ENCODE data around the gene PYGL. TPM values are rescaled to one million over a fixed set of nuclear protein-coding genes. Genes with fewer than 3 reads are reported as not detected.
"Not testable (repeated sequence)": the region's sequence is repeated elsewhere in the genome, so short reads cannot be mapped to it uniquely, and the experiment has no call there.

PYGL gene
- total RNA-seq, 1 donor = 123 TPM

GRCh38 chr14:50961605-50962221, 17.4 kb upstream of the PYGL start:
- no peaks in the 10 kb centered on the region for H3K79me2 ChIP-seq (ENCODE audit: insufficient read depth, low read length)

GRCh38 chr14:50957296-50957695, 13.0 kb upstream of the PYGL start:
- Histone ChIP-seq H3K4me3 (ENCODE audit: insufficient read depth, low read length) (peak overlapping the region; percentile 44), H3K27me3 (ENCODE audit: insufficient read depth, low read length) (no peaks in the 10 kb centered on the region), H3K27ac (ENCODE audit: low read depth, low read length) (peak overlapping the region; percentile 47), H2AFZ (ENCODE audit: low read length) (peak overlapping the region; percentile 44), H4K20me1 (ENCODE audit: insufficient read depth, low read length) (no peaks in the 10 kb centered on the region), H3K4me1 (ENCODE audit: insufficient read depth, low read length) (peaks cover 29% of the 10 kb centered on the region), H3K36me3 (ENCODE audit: insufficient read depth, low read length) (no peaks in the 10 kb centered on the region), H3K79me2 (ENCODE audit: insufficient read depth, low read length) (no peaks in the 10 kb centered on the region), H3K9me3 (ENCODE audit: low read depth, low read length) (no peaks in the 10 kb centered on the region), H3K4me2 (ENCODE audit: insufficient read depth, low read length) (peak overlapping the region; percentile 69)
- peak; percentile 83 for DNase-seq (ENCODE audit: insufficient read length, low spot score, missing footprints)
- no peak for TF ChIP-seq CTCF (IDR thresholded peaks at IDR 0.05; ENCODE audit: extremely low read depth, low read depth, low read length)

More at GRCh38 chr14:50961605-50962221, 17.4 kb upstream of the PYGL start:
- H3K4me1 ChIP-seq (ENCODE audit: insufficient read depth, low read length) = peaks cover 36% of the 10 kb centered on the region
- H3K27me3 ChIP-seq (ENCODE audit: insufficient read depth, low read length) = no peaks in the 10 kb centered on the region
- peak overlapping the region; percentile 45 for H3K27ac ChIP-seq (ENCODE audit: low read depth, low read length)
- peak; percentile 87 for DNase-seq (ENCODE audit: insufficient read length, low spot score, missing footprints)
- no peaks in the 10 kb centered on the region for H3K36me3 ChIP-seq (ENCODE audit: insufficient read depth, low read length)
- peak overlapping the region; percentile 23 for H3K4me3 ChIP-seq (ENCODE audit: insufficient read depth, low read length)
- H3K4me2 ChIP-seq (ENCODE audit: insufficient read depth, low read length) = peak overlapping the region; percentile 72
- no peaks in the 10 kb centered on the region for H3K9me3 ChIP-seq (ENCODE audit: low read depth, low read length)
- TF ChIP-seq CTCF (IDR thresholded peaks at IDR 0.05; ENCODE audit: extremely low read depth, low read depth, low read length) = no peak
- no peaks in the 10 kb centered on the region for H4K20me1 ChIP-seq (ENCODE audit: insufficient read depth, low read length)
- no peak overlapping the region for H2AFZ ChIP-seq (ENCODE audit: low read length)

GRCh38 chr14:50956421-50956820, 12.1 kb upstream of the PYGL start:
- H3K4me1 ChIP-seq (ENCODE audit: insufficient read depth, low read length) = peaks cover 20% of the 10 kb centered on the region
- not testable (repeated sequence) for H2AFZ ChIP-seq (ENCODE audit: low read length); DNase-seq (ENCODE audit: insufficient read length, low spot score, missing footprints); H3K4me3 ChIP-seq (ENCODE audit: insufficient read depth, low read length); H3K36me3 ChIP-seq (ENCODE audit: insufficient read depth, low read length); H3K9me3 ChIP-seq (ENCODE audit: low read depth, low read length); H3K27ac ChIP-seq (ENCODE audit: low read depth, low read length); H3K27me3 ChIP-seq (ENCODE audit: insufficient read depth, low read length); H4K20me1 ChIP-seq (ENCODE audit: insufficient read depth, low read length); H3K79me2 ChIP-seq (ENCODE audit: insufficient read depth, low read length)
- H3K4me2 ChIP-seq (ENCODE audit: insufficient read depth, low read length) = peak overlapping the region; percentile 14

- Histone ChIP-seq H2AFZ (ENCODE audit: low read length) (peak overlapping the region; percentile 64), H3K27me3 (ENCODE audit: insufficient read depth, low read length) (no peaks in the 10 kb centered on the region), H3K4me3 (ENCODE audit: insufficient read depth, low read length) (no peak overlapping the region), H3K9me3 (ENCODE audit: low read depth, low read length) (no peaks in the 10 kb centered on the region), H3K4me2 (ENCODE audit: insufficient read depth, low read length) (peak overlapping the region; percentile 42), H3K79me2 (ENCODE audit: insufficient read depth, low read length) (no peaks in the 10 kb centered on the region), H3K27ac (ENCODE audit: low read depth, low read length) (peak overlapping the region; percentile 93), H3K36me3 (ENCODE audit: insufficient read depth, low read length) (no peaks in the 10 kb centered on the region), H3K4me1 (ENCODE audit: insufficient read depth, low read length) (peaks cover 15% of the 10 kb centered on the region), H4K20me1 (ENCODE audit: insufficient read depth, low read length) (no peaks in the 10 kb centered on the region)
- peak; percentile 68 for TF ChIP-seq CTCF (IDR thresholded peaks at IDR 0.05; ENCODE audit: extremely low read depth, low read depth, low read length)
- DNase-seq (ENCODE audit: insufficient read length, low spot score, missing footprints) = peak; percentile 98
Observed at GRCh38 chr14:50955373-50956043, 11.2 kb upstream of the PYGL start.
